HG02973 (cell line): ENCODE results near the gene FTL.
A peak's percentile ranks its signal among the peaks of the same experiment; 100 is the strongest.

Source experiments
- ATAC-seq: cut with Tn5 transposase; IDR thresholded peaks from one replicate; pipeline ENCODE4 v1.9.1; 2021; ENCODE audit warnings: moderate library complexity; ENCODE audit not compliant: unreplicated experiment

The FTL gene

DNA sequence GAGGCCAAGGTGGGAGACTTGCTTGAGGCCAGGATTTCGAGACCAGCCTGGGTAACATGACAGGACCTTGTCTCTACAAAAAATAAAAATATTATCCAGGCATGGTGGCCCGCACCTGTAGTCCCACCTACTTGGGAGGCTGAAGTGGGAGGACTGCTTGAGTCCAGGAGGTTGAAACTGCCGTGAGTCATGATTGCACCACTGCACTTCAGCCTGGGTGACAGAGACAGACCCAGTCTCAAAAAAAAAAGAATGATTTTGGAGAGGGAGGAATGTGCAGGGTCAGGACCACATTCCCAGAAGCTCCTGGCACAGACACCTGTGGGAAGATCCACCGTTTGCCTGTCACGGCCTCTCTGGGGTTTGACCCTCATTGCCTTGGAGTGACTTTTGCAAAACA, 19.7 kb upstream of the FTL start:
- no peak for ATAC-seq

GRCh38 chr19:48945817-48946216, 19.3 kb upstream of the FTL start:
- no peak for ATAC-seq

GRCh38 chr19:48946463-48947257, 18.4 kb upstream of the FTL start:
- ATAC-seq: no peak

GRCh38 chr19:48947258-48947542, 17.9 kb upstream of the FTL start:
- no peak for ATAC-seq

GRCh38 chr19:48950159-48950558, 14.9 kb upstream of the FTL start:
- ATAC-seq: no peak

- no peak for ATAC-seq
These were observed 14.1 kb upstream of the FTL start for GRCh38 chr19:48950830-48951519.

DNA sequence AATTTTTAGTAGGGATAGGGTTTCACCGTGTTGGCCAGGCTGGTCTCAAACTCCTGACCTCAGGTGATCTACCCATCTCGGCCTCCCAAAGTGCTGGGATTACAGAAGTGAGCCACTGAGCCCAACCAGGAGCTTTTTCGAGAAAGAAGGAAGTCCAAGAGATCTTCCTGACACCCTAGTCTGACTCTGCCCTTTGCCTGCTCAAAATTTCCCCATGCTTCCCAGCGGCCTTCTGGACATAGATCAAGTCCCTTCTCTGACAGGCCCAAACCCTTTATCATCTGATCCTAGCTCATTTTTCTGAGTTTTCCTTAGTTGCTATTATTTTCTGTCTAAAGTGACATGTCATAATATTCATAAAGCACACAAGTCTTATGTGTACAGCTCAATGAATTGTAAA, 12.0 kb upstream of the FTL start:
- no peak for ATAC-seq

- no peak for ATAC-seq
These were observed 11.0 kb upstream of the FTL start for GRCh38 chr19:48953990-48954594.

DNA sequence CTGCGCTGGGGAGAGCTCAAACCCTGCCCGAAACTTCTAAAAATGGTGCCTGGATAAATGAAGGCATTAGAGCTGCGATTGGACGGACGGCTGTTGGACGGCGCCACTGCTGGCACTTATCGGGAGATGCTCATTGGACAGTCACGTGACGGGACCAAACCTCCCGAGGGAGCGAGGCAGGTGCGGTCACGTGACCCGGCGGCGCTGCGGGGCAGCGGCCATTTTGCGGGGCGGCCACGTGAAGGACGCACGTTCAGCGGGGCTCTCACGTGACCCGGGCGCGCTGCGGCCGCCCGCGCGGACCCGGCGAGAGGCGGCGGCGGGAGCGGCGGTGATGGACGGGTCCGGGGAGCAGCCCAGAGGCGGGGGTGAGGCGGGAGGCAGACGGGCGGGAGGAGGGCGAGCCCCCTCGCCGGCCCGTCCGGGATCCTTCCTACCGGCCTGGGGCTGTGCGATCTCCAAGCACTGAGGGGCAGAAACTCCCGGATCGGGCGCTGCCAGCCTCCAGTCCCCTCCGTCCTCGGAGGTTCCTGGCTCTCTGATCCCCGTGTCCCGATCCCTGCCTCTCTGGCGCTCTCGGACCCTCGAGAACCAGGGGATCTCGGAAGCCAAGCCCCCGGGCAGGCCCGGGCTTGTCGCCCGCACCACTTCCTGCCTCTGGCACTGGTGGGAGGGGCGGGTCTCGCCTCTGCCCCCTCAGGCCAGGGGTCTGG, 10.4 kb upstream of the FTL start, which contains the start of gene BAX:
BAX (plus strand) TSS at position 281 of the 713 bp plus-strand sequence; CDS start at position 335, 54 bp downstream.
- peak; percentile 73 for ATAC-seq

DNA sequence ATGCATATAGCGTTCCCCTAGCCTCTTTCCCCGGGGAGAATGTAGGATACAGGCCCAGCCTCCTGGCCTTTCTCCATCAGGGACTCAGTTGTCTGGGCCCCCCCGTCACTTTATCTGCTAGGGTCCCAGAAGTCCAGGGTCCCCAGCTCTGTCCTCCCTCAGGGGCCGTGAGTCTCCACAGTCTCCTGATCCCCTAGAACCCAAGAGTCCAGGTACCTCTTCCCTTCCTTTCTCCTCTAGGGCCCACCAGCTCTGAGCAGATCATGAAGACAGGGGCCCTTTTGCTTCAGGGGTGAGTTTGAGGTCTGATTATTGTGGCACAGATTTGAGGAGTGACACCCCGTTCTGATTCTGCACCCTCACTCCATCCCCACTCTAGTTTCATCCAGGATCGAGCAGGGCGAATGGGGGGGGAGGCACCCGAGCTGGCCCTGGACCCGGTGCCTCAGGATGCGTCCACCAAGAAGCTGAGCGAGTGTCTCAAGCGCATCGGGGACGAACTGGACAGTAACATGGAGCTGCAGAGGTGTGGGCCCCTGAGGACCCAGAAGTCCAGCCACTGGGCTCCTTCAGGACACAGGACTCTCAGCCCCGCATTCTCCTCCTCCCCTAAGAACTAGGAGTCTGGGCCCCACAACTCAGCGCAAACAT, 9.7 kb upstream of the FTL start:
- ATAC-seq: no peak

GRCh38 chr19:48958006-48958405, 7.1 kb upstream of the FTL start:
- ATAC-seq: no peak

DNA sequence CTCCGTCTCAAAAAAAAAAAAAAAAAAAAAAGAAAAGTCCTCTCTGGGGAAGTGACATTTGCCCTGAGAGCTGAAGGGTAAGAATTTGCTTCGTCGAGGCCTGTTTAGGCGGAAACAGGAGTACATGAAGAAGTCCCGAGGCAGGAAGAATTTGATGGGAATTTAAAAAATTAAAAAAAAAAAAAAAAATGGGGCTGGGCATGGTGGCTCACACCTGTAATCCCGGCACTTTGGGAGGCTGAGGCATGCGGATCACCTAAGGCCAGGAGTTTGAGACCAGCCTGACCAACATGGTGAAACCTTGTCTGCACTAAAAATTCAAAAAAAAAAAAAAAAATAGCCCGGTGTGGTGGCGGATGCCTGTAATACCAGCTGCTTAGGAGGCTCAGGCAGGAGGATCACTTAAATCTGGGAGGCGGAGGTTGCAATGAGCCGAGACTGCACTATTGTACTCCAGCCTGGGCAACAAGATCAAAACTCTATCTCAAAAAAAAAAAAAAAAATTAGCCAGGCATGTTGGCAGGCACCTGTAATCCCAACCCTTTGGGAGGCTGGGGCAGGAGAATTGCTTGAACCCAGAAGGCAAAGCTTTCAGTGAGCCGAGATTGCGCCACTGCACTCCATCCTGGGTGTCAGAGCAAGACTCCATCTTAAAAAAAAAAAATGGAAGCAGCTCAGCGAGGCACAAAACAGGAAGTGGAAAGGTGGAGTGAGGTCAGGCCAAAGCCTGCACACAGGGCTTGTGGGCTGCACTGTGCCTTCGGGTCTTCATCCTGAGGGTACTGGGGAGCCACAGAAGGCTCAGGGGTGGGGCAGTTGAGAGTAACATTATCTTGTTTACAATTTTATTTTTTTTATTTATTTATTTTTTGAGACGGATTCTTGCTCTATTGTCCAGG, 5.5 kb upstream of the FTL start:
- ATAC-seq: no peak

GRCh38 chr19:48961051-48961649, 4.0 kb upstream of the FTL start:
- ATAC-seq: no peak

DNA sequence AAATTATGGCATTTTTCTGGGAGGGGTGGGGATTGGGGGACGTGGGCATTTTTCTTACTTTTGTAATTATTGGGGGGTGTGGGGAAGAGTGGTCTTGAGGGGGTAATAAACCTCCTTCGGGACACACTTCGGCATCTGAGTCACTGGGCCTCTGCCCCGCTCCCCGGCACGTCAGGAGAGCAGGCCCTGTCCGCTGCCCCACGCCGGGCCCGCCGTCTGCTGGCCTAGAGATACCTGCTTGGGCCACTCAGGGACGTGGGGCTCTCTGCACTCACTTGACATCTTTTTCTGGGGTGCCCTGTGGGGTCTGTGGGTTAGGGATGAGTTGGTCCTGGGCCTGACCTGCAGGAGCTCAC, 3.5 kb upstream of the FTL start:
- no peak for ATAC-seq

- peak; percentile 31 for ATAC-seq
These were observed 2.9 kb upstream of the FTL start for GRCh38 chr19:48962029-48962848.

GRCh38 chr19:48962849-48963165, 2.3 kb upstream of the FTL start:
- no peak for ATAC-seq

DNA sequence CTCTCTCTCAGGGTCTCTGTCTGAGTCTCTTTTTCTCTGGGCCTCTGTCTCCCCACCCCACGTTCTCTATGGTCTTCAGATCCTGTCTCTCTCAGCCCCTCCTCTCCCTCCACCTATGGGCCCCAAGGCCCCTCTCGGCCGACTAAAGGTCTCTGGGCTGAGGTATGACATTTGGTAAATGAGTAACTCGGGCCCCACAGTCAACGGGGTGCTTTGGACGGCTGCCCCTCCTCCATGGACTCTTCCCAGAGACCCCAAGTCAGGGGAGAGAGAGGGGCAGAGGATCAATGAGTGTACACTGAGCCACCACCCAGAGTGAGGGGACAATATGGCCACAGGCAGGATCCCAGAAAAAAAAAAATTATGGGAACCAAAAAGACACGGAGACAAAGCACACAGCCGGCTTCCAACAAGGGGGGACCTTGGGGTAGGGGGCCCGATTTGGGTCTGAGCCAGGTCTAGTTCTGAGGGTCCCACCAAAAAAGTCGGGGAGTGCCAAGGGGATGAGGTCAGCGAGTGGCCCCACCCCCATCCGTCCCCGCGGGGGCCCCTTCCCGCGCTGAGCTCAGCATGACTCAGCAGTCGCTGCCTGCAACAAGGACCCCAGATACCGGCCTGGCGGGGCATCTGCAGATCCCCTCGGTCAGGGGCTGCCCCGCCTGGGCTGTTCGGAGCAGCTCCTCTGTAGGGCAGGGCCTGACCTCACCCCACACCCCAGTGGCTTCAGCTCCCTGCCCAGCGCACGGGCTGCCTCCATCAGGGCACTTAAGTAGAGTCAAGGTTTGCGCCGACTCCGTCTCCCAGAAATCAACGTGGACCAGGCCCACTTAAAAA, 1.5 kb upstream of the FTL start:
- ATAC-seq: no peak
